GM19351 (cell line): ENCODE results near the gene STAT4.
A peak's percentile ranks its signal among the peaks of the same experiment; 100 is the strongest.

Experiments used
- ATAC-seq: cut with Tn5 transposase; IDR thresholded peaks from one replicate; pipeline ENCODE4 v1.9.1; 2021; ENCODE audit warnings: mild to moderate bottlenecking, moderate library complexity; ENCODE audit not compliant: unreplicated experiment

Gene STAT4

GRCh38 chr2:191019376-191019775 is 131.4 kb downstream of the STAT4 start:
- no peak for ATAC-seq

GRCh38 chr2:191018643-191019119 is 132.1 kb downstream of the STAT4 start:
- ATAC-seq = no peak

GRCh38 chr2:191018048-191018447 is 132.7 kb downstream of the STAT4 start:
- ATAC-seq = no peak

- ATAC-seq = no peak
Measured at GRCh38 chr2:191015831-191016230, 135.0 kb downstream of the STAT4 start.

GRCh38 chr2:191015239-191015638 is 135.6 kb downstream of the STAT4 start:
- no peak for ATAC-seq

- no peak for ATAC-seq
Measured at GRCh38 chr2:191014653-191015020, 136.2 kb downstream of the STAT4 start.

- ATAC-seq = peak; percentile 84
Measured at GRCh38 chr2:191013932-191014652, 136.7 kb downstream of the STAT4 start, which contains the start of gene STAT1. TSS of gene STAT1 (minus strand) at chr2:191014171. CDS start at chr2:191010003, 4,168 bp downstream.

GRCh38 chr2:191013682-191013931 is 137.2 kb downstream of the STAT4 start:
- no peak for ATAC-seq

- no peak for ATAC-seq
Measured at GRCh38 chr2:191012845-191013681, 137.7 kb downstream of the STAT4 start.

GRCh38 chr2:191012346-191012745 is 138.4 kb downstream of the STAT4 start:
- ATAC-seq = no peak

GRCh38 chr2:191010887-191011885 is 139.6 kb downstream of the STAT4 start:
- no peak for ATAC-seq

- no peak for ATAC-seq
Measured at GRCh38 chr2:191009541-191010374, 141.0 kb downstream of the STAT4 start.

GRCh38 chr2:191008286-191008685 is 142.5 kb downstream of the STAT4 start:
- ATAC-seq = no peak

- no peak for ATAC-seq
Measured at GRCh38 chr2:191006997-191007783, 143.6 kb downstream of the STAT4 start.

GRCh38 chr2:191006297-191006696 is 144.5 kb downstream of the STAT4 start:
- ATAC-seq = no peak

- ATAC-seq = no peak
Measured at GRCh38 chr2:191003405-191004309, 147.1 kb downstream of the STAT4 start.

GRCh38 chr2:191001624-191002023 is 149.2 kb downstream of the STAT4 start:
- ATAC-seq = no peak

- ATAC-seq = no peak
Measured at GRCh38 chr2:191001032-191001431, 149.8 kb downstream of the STAT4 start.
